Activated naive CD8-positive, alpha-beta T cell treated with anti-CD3 and anti-CD28 coated beads for 36 hours (primary cell): Measurements from ENCODE around the gene RLIM. TPM values are rescaled to one million over a fixed set of nuclear protein-coding genes. Genes with fewer than 3 reads are reported as not detected.
A peak's percentile ranks its signal among the peaks of the same experiment; 100 is the strongest.
"Not testable (repeated sequence)": the region's sequence is repeated elsewhere in the genome, so short reads cannot be mapped to it uniquely, and the experiment has no call there.

Experiments
- DNase-seq: peaks from one replicate; pipeline ENCODE4 v3.0.0; 2021
- H3K27ac Mint-ChIP-seq: one replicate; pipeline ENCODE4 v1.8.0; 2022; ENCODE audit warnings: mild to moderate bottlenecking, moderate library complexity, mixed read lengths
- H3K27me3 Mint-ChIP-seq: one replicate; pipeline ENCODE4 v1.8.0; 2022; ENCODE audit warnings: mild to moderate bottlenecking, mixed read lengths
- H3K36me3 Mint-ChIP-seq: one replicate; pipeline ENCODE4 v1.8.0; 2021; ENCODE audit warnings: mild to moderate bottlenecking, mixed read lengths
- H3K4me1 Mint-ChIP-seq: one replicate; pipeline ENCODE4 v1.8.0; 2021; ENCODE audit warnings: mixed read lengths
- H3K4me3 Mint-ChIP-seq: one replicate; pipeline ENCODE4 v1.8.0; 2022; ENCODE audit warnings: mild to moderate bottlenecking, moderate library complexity, mixed read lengths
- H3K9me3 Mint-ChIP-seq: one replicate; pipeline ENCODE4 v1.8.0; 2022; ENCODE audit warnings: mixed read lengths
- total RNA-seq, 2 experiments: library from RNA; stranded (reverse); gene quantifications; one replicate each; pipeline ENCODE4 v1.2.3, GENCODE V29; 2021

RLIM gene, protein sequence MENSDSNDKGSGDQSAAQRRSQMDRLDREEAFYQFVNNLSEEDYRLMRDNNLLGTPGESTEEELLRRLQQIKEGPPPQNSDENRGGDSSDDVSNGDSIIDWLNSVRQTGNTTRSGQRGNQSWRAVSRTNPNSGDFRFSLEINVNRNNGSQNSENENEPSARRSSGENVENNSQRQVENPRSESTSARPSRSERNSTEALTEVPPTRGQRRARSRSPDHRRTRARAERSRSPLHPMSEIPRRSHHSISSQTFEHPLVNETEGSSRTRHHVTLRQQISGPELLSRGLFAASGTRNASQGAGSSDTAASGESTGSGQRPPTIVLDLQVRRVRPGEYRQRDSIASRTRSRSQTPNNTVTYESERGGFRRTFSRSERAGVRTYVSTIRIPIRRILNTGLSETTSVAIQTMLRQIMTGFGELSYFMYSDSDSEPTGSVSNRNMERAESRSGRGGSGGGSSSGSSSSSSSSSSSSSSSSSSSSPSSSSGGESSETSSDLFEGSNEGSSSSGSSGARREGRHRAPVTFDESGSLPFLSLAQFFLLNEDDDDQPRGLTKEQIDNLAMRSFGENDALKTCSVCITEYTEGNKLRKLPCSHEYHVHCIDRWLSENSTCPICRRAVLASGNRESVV
- total RNA-seq = 10 to 100 TPM; 44.6 to 45.3 TPM

DNA sequence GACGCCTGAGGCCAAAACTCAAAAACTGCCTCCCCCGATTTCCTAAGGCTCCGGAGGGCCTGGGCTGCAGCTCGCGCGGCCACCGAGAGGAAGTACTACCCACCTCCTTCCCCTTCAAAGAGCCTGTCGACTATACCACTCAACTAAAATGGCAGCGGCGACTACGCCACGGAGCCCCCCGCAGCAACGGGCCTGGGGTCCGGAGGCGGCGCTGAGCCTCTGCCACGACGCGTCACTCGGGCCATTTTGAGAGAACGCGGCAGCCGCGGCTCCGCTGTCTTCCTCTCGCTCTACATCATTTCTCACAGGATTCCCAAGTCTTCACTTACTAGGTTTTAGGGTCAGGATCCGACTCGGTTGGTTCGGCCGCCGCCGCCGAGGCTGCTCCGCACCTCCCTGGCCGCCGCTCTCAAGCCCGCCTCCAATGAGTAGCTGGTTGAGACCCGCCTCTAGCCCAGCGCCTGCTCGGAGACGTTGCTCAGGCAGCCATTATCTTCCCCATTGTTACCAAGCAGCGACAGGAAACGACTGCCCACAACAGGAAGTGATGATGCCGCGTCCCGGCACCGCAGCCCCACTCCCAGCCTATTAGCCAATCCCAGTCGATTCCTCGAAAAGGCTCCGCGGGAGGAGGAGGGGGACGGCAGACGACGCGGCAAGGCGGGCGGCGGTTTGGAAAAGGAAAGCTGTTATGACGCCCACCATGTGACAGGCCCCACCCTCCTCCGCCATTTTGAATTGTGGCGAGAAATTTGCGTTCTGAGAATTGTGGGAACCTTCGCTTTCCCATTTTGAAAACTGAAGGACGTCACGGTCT is at the start of gene RLIM:
RLIM (minus strand) TSS at position 532 of the 817 bp plus-strand sequence. CDS start 18,647 bp downstream, outside the sequence.
- Mint-ChIP-seq H3K9me3 (peaks cover 1% of the 10 kb centered on the region), H3K27ac (peak within 1 kb of the TSS; percentile 99), H3K4me1 (peaks cover 8% of the 10 kb centered on the region), H3K27me3 (no peaks in the 10 kb centered on the region), H3K4me3 (peak within 1 kb of the TSS; percentile 96), H3K36me3 (peaks cover 24% of the 10 kb centered on the region)
- DNase-seq = peak; percentile 88

DNA sequence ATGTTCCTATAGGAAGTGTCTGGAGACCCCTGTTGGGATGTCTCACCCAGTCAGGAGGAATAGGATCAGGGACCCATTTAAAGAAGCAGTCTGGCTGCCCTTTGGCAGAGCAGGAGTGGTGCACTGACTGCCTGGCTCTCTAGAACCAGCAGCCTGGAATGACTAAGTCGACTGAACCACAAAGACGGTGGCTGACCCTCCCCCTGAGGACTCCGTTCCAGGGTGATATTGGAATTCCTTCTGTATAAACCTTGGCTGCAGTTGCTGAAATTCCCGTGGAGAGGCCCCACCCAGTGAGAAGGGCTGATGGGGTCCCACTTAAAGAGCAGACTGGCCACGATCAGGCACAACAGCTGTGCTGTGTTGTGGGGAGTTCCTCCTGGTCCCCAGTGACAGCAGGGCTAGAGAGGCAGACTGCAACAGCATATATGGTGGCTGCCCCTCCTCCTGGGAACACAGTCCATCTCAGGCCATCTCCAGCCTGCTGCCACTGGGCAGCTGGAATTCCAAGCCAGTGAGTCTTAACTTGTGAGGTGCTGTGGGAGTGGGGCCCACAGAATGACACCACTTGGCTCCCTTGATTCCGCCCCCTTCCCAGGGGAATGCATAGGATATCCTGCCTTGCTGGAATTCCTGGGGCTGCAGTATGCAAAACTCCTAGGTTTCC is 41.8 kb upstream of the RLIM start:
- Mint-ChIP-seq H3K4me3 (no peak overlapping the region), H3K36me3 (no peaks in the 10 kb centered on the region), H3K4me1 (no peaks in the 10 kb centered on the region), H3K27ac (no peak overlapping the region), H3K27me3 (no peaks in the 10 kb centered on the region), H3K9me3 (no peaks in the 10 kb centered on the region)
- no peak for DNase-seq

DNA sequence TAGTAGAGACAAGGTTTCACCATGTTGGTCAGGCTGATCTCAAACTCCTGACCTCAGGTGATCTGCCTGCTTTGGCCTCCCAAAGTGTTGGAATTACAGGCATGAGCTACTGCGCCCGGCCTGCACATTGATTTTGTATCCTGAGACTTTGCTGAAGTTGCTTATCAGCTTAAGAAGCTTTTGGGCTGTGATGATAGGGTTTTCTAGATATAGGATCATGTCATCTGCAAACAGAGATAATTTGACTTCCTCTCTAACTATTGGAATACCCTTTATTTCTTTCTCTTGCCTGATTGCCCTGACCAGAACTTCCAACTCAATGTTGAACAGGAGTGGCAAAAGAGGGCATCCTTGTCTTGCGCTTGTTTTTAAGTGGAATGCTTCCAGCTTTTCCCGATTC is 40.5 kb upstream of the RLIM start:
- H3K4me1 Mint-ChIP-seq, H3K27me3 Mint-ChIP-seq, H3K36me3 Mint-ChIP-seq, H3K4me3 Mint-ChIP-seq, H3K9me3 Mint-ChIP-seq, DNase-seq, H3K27ac Mint-ChIP-seq: not testable (repeated sequence)

DNA sequence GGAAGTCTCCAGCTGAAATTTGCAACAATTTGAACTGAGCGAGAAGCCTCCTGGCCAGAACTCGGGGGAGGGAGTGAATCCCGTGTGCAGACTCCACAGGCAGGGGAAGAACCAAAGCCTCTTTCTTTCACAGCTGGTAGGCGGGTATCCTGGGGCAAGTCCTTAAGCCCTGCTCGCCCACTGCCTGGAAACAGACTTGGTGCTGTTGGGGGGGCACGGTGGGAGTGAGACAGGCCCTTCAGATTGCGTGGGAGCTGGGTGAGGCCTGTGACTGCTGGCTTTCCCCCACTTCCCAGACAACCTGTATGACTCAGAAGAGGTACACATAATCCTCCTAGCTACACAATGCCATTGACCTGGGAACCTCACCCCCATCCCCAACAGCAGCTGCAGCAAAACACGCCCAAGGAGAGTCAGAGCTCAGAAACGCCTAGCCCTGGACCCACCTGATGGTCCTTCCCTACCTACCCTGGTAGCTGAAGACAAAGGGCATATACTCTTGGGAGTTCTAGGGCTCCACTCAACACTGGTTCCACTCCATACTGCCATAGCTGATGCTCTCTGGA is 22.4 kb upstream of the RLIM start:
- Mint-ChIP-seq H3K9me3 (no peaks in the 10 kb centered on the region), H3K27ac (no peak overlapping the region), H3K4me1 (no peaks in the 10 kb centered on the region), H3K4me3 (no peak overlapping the region), H3K36me3 (no peaks in the 10 kb centered on the region), H3K27me3 (peaks cover 4% of the 10 kb centered on the region)
- DNase-seq = no peak

DNA sequence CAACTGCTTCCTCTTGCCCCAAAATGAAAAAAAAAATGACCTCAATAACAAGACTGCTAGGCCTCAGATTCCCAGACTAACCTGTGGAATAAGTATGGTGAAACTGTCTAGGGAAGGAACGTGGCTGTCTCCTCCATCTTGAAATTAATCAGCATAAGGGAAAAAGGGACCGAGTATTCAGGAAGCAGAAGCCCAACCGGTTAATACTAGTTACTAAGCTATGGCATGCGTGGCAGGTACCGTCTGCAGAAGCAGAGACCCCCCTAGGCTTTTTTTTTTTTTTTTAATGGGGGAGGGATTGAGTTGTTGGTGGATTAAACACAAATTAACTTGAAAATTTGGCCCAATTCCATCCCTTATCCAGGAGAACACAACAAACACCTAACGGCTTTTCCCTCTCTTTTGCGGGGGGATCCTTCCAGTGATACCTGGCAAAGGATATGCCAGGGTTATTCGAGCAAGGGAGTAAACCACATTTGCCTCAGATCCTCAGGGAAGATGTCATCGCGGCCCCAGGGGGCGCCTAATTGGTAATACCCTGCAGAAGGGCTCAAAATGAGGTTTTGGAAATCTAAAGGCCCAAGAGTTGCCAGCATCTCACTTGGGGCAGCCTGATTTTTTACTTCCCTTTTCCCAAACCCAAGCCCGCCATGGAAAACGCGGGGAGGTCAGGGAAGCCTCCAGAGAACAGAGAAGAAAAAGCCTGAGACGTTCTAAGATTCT is 893 bp downstream of the RLIM start:
- H3K9me3 Mint-ChIP-seq = peaks cover 1% of the 10 kb centered on the region
- H3K4me1 Mint-ChIP-seq = peaks cover 11% of the 10 kb centered on the region
- no peaks in the 10 kb centered on the region for H3K27me3 Mint-ChIP-seq
- peaks cover 25% of the 10 kb centered on the region for H3K36me3 Mint-ChIP-seq
- H3K4me3 Mint-ChIP-seq = peak overlapping the region; percentile 96
- no peak for DNase-seq
- peak overlapping the region; percentile 99 for H3K27ac Mint-ChIP-seq

DNA sequence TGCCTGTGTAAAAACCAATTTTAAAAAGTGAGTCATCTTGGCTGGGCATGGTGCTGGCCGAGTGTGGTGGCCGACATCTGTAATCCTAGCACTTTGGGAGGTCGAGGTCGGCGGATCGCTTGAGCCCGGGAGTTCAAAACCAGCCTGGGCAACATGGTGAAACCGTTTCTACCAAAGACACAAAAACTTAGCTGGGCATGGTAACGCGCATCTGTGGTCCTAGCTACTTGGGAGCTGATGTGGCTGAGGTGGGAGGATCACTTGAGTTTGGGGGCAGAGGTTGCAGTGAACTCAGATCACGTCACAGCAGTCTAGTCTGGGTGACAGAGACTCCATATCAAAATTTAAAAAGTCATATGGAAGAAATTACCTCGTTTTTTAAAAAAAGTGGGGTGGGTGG is 7.6 kb downstream of the RLIM start:
- DNase-seq = no peak
- Mint-ChIP-seq H3K27me3 (no peaks in the 10 kb centered on the region), H3K9me3 (no peaks in the 10 kb centered on the region), H3K4me3 (no peak overlapping the region), H3K27ac (no peak overlapping the region), H3K4me1 (peaks cover 37% of the 10 kb centered on the region), H3K36me3 (peaks cover 42% of the 10 kb centered on the region)

DNA sequence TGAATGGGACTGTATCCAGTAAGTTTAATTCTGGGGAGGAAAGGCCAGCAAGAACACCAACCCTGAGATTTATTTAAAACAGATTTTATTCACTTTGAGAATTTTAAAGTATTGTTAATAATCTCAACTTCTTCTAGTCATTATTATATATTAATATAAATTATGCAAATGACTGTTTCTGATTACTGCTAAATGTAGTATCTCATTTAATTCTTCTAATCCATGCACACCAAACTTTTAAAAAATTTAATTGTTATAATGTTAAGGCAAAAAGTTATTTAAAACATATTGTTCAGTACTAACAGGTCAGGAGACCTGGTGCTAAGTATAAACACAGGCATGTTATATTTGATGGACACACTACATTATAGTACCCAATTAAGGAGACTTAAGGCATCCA is 8.1 kb downstream of the RLIM start:
- no peak for DNase-seq
- peaks cover 37% of the 10 kb centered on the region for H3K4me1 Mint-ChIP-seq

DNA sequence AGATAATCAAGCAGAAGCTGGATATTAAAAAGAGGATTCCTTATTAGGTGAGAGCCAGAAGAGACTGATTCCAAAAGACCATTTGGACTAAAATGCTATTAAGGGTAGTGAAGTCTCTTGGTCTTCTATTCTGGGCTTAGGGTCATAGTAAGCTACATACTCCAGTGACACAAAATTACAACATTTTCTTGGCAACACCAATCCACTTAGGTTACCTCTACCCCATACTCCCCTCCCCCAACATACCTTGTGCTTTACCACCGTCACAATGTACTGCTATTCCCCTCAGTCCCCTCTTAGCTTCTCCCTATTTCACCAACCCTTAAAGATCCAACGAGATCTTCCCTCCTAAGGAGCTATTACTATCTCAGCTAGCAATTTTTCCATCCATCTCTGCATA is 11.4 kb downstream of the RLIM start:
- H3K4me3 Mint-ChIP-seq = no peak overlapping the region
- H3K36me3 Mint-ChIP-seq = peaks cover 46% of the 10 kb centered on the region
- H3K27ac Mint-ChIP-seq = no peak overlapping the region
- H3K27me3 Mint-ChIP-seq = no peaks in the 10 kb centered on the region
- DNase-seq = no peak
- H3K4me1 Mint-ChIP-seq = peaks cover 31% of the 10 kb centered on the region
- no peaks in the 10 kb centered on the region for H3K9me3 Mint-ChIP-seq

More for the DNA sequence above, 8.1 kb downstream of the RLIM start:
- H3K36me3 Mint-ChIP-seq = peaks cover 42% of the 10 kb centered on the region
- H3K9me3 Mint-ChIP-seq = no peaks in the 10 kb centered on the region
- no peak overlapping the region for H3K27ac Mint-ChIP-seq
- H3K27me3 Mint-ChIP-seq = no peaks in the 10 kb centered on the region
- no peak overlapping the region for H3K4me3 Mint-ChIP-seq

DNA sequence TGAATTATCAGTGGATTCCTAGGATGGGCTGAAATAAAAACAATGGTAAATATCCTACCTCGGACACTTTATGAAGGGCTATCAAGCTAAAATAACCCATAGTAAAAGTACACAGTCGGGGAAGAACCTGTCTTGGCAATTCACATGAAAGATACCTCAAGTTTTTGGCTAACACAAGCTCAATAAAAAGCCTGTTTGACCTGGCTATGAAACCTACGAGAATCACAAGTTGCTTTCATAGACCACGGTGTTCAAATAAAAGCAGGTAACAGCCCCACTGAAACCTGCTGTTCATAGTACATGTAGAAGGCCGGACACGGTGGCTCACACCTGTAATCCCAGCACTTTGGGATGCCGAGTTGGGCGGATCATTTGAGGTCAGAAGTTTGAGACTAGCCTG is 12.3 kb downstream of the RLIM start:
- Mint-ChIP-seq H3K9me3 (no peaks in the 10 kb centered on the region), H3K4me3 (no peak overlapping the region), H3K4me1 (peaks cover 31% of the 10 kb centered on the region), H3K27me3 (no peaks in the 10 kb centered on the region), H3K36me3 (peaks cover 46% of the 10 kb centered on the region), H3K27ac (no peak overlapping the region)
- no peak for DNase-seq

DNA sequence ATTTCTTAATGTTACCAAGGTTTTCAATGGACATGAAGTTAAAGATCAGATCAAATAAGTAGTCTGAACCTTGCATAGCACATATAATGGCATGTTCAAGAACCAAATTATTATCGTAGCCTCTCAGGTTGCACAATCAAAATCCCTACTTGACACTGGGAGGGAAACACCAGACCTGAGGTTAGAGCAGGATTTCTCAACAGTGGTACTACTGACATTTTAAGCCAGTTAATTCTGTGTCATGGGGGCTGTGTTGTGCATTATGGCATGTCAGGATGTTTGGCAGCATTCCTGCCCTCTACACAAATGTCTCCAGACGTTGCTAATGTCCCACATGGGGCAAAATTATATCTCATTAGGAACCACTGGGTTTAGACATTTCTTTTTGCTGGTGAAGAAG is 20.8 kb downstream of the RLIM start:
- H3K4me3 Mint-ChIP-seq = no peak overlapping the region
- H3K9me3 Mint-ChIP-seq = no peaks in the 10 kb centered on the region
- H3K27me3 Mint-ChIP-seq = no peaks in the 10 kb centered on the region
- H3K27ac Mint-ChIP-seq = no peak overlapping the region
- no peak for DNase-seq
- H3K36me3 Mint-ChIP-seq = peaks cover 19% of the 10 kb centered on the region
- peaks cover 3% of the 10 kb centered on the region for H3K4me1 Mint-ChIP-seq

DNA sequence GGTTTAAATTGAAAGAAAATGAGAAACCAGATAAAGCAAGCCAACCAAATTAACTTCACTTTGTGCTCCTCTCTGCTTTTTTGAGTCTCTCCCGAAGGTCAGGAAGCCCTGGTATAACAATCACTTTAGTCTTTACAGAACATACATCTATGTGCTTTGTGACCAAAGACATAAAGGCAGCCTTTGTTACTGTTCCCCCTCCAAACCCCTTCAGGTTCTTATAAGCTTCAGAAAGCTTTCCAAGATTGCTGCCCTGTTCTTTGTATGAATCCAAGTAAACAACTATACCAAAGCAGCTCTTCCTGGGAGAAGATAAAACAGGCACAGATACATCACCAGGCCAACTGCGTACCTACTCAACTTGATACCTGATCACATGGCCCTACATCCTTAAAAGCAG is 28.7 kb downstream of the RLIM start:
- H3K27ac Mint-ChIP-seq = no peak overlapping the region
- H3K4me3 Mint-ChIP-seq = no peak overlapping the region
- peaks cover 24% of the 10 kb centered on the region for H3K36me3 Mint-ChIP-seq
- no peaks in the 10 kb centered on the region for H3K27me3 Mint-ChIP-seq
- no peak for DNase-seq
- no peaks in the 10 kb centered on the region for H3K4me1 Mint-ChIP-seq
- H3K9me3 Mint-ChIP-seq = no peaks in the 10 kb centered on the region

DNA sequence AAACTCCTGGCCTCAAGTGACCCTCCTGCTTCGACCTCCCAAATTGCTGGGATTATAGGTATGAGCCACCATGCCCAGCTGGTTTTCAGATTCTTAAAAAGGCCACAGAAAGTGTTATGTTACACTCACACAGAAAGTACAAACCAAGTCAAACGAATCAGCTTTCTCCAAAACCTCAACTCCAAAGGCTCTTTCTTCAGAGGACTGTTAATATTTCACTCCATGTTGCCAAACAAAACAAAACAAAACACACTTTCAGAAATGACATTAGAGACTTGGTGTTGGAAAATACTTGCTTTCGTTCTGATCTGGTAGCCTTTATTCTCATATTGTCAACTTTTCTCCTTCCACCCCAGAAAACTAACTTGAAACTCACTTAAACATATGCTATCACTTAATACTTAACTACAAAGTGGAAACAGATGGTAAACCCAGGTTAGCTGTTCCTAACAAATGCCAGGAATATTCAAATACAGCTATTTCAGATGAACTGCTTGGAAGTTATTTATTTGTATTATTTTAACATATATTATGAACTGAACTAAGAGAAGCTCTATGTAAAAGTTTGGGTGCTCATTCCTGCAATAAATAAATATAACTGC is 34.7 kb downstream of the RLIM start:
- peaks cover 2% of the 10 kb centered on the region for H3K4me1 Mint-ChIP-seq
- peaks cover 15% of the 10 kb centered on the region for H3K36me3 Mint-ChIP-seq
- no peaks in the 10 kb centered on the region for H3K9me3 Mint-ChIP-seq
- H3K4me3 Mint-ChIP-seq = no peak overlapping the region
- DNase-seq = no peak
- H3K27me3 Mint-ChIP-seq = no peaks in the 10 kb centered on the region
- H3K27ac Mint-ChIP-seq = peak overlapping the region; percentile 54

DNA sequence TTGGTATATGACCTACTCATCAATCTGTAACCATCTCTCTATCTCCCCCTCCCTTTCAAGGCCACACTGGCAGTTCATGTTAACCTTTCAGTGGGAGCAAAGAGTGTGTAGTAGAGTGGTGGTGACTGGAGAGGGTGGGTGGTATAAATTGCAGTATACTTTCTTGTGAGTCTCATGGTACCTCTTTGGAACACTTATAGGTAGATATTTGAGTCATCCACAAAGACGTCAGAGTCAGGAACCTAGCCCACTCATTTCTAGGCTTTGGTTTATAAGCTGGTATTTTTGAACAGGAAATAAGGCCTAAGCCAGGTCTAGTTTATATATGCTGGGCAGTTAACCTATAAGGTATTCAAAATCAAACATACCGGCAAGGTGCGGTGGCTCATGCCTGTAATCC is 36.3 kb downstream of the RLIM start:
- H3K9me3 Mint-ChIP-seq = no peaks in the 10 kb centered on the region
- H3K4me3 Mint-ChIP-seq = no peak overlapping the region
- no peak for DNase-seq
- no peak overlapping the region for H3K27ac Mint-ChIP-seq
- H3K36me3 Mint-ChIP-seq = peaks cover 13% of the 10 kb centered on the region
- peaks cover 2% of the 10 kb centered on the region for H3K4me1 Mint-ChIP-seq
- H3K27me3 Mint-ChIP-seq = no peaks in the 10 kb centered on the region

DNA sequence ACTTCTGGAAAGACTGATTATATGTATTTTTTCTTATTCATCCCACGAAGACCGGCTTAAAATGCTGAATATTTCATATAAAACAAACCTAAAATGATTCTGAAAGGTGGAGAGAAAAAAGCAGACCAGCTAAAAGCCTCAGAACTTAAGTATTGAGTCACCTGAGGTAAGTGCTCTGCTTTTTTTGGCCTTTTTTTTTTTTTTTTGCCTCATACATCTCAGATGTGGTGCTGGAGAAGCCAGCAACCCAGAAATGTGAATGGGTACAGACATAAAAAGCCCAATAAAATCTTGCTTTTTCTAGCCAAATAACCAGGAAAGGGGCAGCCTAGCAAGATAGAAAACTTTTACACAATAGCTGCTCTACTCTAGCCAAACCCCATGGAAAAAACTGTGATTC is 57.0 kb downstream of the RLIM start:
- H3K4me1 Mint-ChIP-seq = no peaks in the 10 kb centered on the region
- no peaks in the 10 kb centered on the region for H3K36me3 Mint-ChIP-seq
- H3K27ac Mint-ChIP-seq = no peak overlapping the region
- no peak overlapping the region for H3K4me3 Mint-ChIP-seq
- DNase-seq = no peak
- no peaks in the 10 kb centered on the region for H3K9me3 Mint-ChIP-seq
- H3K27me3 Mint-ChIP-seq = no peaks in the 10 kb centered on the region
